GM19023 (cell line): ENCODE data around the gene ART4.
A peak's percentile ranks its signal among the peaks of the same experiment; 100 is the strongest.

Source experiments
- ATAC-seq: cut with Tn5 transposase; IDR thresholded peaks from one replicate; pipeline ENCODE4 v1.9.1; 2021; ENCODE audit warnings: mild to moderate bottlenecking, moderate library complexity; ENCODE audit not compliant: unreplicated experiment

Gene ART4, protein sequence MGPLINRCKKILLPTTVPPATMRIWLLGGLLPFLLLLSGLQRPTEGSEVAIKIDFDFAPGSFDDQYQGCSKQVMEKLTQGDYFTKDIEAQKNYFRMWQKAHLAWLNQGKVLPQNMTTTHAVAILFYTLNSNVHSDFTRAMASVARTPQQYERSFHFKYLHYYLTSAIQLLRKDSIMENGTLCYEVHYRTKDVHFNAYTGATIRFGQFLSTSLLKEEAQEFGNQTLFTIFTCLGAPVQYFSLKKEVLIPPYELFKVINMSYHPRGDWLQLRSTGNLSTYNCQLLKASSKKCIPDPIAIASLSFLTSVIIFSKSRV

GRCh38 chr12:14843425-14843887, at the start of gene ART4:
TSS of gene ART4 (minus strand) at chr12:14843526. CDS start at chr12:14843113, 413 bp downstream.
- no peak for ATAC-seq

GRCh38 chr12:14892726-14893505, 49.6 kb upstream of the ART4 start:
- no peak for ATAC-seq

- ATAC-seq = no peak
These were observed 47.4 kb upstream of the ART4 start for GRCh38 chr12:14890701-14891100.

DNA sequence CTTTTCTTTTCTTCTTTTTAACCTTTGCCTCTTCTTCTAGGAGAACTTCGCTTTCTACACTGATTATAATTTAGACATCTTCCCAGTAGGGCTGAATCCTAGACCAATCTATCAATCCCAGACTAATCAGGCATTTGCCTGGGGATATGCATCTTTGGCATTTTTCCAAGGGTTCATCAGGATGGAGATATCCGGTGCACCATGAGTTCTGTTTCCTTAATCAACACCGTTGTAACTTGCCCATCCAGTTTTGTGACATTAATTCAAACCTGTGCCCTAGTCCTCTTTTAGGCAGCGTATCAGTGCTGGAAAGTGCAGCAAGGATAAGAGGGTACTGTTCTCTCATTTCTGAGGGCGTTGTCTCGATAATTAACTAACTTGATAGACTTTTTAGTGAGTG, 42.9 kb upstream of the ART4 start:
- ATAC-seq = no peak

GRCh38 chr12:14885718-14886221, 42.4 kb upstream of the ART4 start, which contains the start of gene MGP:
TSS of gene MGP (minus strand) at chr12:14885854. CDS start at chr12:14885791, 63 bp downstream.
- ATAC-seq = no peak

- peak; percentile 97 for ATAC-seq
These were observed 41.1 kb upstream of the ART4 start for GRCh38 chr12:14884458-14884878.

- ATAC-seq = no peak
These were observed 40.4 kb upstream of the ART4 start for GRCh38 chr12:14883686-14884085.

DNA sequence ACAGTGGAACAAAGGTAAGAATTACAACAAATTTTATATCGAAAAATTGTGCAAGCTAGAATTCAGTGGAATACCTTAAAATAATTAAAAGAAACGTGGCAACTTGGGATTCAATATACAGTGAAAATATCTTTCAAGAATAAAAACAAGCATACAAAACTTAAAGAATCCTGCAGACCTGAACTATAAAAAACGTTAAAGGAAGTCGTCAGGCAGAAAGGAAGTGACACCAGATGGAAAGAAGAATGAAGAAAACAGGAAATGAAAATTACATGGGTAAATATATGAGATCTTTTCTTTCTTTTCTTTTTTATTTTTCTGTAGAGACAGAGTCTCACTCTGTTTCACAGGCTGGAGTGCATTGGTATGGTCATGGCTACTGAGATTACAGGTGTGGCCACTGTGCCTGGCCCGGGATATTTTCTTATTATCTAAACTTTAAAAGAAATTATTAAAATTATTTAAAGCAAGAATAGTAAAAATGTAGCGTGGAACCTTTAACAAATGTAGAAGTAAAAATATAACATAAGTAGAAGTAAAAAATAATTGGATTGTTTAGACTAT, 37.6 kb upstream of the ART4 start:
- ATAC-seq = no peak

GRCh38 chr12:14879222-14879933, 36.1 kb upstream of the ART4 start:
- ATAC-seq = no peak

GRCh38 chr12:14878488-14878887, 35.2 kb upstream of the ART4 start:
- ATAC-seq = no peak

GRCh38 chr12:14876833-14877232, 33.5 kb upstream of the ART4 start:
- ATAC-seq = no peak

DNA sequence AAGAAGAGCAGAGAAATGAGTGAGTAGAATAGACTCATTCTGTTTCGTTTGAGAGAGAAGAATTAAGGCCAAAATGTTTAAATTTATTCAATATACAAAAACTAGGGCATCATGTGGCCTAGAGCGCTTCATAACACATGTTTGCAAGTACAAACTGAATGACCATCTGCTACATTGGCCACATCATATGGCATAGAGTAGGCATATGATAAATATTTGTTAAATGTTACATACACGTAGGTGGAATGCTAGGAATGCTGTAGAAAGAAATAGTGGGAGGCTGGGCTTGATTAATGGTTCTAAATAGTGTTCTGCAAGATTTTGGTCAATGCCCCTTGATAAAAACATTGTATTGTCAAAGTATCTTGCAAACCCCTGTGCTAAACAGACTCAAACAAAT, 31.6 kb upstream of the ART4 start:
- no peak for ATAC-seq

GRCh38 chr12:14873440-14874185, 30.3 kb upstream of the ART4 start:
- ATAC-seq = no peak

- ATAC-seq = no peak
These were observed 28.6 kb upstream of the ART4 start for GRCh38 chr12:14871886-14872285.

- no peak for ATAC-seq
These were observed 27.9 kb upstream of the ART4 start for GRCh38 chr12:14871247-14871646.

DNA sequence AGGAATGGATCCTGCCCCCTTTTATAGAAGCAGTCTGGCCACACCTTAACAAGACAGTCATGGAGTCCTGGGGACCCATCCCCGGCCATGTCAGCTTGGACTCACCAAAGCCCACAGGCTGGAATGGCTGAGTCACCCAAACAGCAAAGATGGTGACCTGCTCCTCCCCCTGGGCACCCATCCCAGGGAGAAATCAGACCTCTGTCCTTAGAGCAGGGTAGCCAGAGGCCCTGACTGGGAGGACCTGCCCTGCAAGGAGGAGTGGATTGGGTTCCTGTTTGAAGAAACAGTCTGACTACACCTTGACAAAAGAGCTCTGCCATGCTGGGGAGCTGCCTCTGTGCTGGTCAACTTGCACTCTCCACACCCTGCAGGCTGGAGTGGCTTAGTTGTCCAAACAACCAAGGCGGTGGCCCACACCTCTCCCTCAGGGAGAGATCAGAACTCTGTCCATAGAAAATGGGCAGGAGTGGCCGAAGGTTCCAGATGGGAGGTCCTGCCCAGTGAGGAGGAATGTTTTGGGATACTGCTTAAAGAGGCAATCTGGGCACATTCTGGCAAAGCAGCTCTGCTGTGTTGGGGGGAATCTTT, 25.7 kb upstream of the ART4 start:
- ATAC-seq = no peak

GRCh38 chr12:14860490-14860889, 17.2 kb upstream of the ART4 start:
- ATAC-seq = no peak

- no peak for ATAC-seq
These were observed 15.2 kb upstream of the ART4 start for GRCh38 chr12:14858513-14858912.

DNA sequence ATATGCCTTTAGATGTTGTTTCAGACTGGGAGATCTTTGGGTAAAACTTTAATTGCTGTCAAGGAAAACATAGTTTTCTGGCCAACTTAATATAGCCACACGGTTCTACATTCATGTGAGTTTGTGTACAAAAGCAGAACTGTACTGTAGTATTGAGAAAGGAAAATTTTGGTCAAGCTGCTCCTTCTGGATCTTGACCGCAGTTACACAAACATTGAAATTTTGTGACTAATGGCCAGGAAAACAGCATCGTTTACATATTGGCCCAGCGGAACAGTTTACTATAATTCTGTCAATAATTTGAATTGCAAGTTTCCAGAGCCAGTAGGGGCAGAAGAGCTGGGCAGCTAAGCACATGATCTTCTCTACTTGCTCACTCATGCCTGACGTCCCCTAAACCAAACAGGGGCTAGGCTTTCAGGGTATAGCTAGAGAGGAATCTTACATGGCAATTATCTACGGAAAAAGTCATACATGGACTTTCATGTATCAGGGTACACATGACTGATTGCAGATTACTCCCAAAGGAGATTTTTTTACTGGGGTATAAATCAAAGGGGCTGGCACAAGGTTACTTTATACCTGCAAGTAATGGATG, 11.4 kb upstream of the ART4 start:
- ATAC-seq = no peak
